Upper lobe of left lung (tissue), 4 donors: ENCODE measurements around the gene ANKS3.

Source experiments
- EP300 ChIP-seq, 4 donors: sonication (generic); formaldehyde crosslinking; IDR thresholded peaks; one replicate each; pipeline ENCODE4 v1.5.1; 2017; ENCODE audit warnings: antibody characterized with exemption in 4 of 4, control low read depth in 2 of 4
- POLR2A ChIP-seq, 4 donors: fragments of 450-650 bp; IDR thresholded peaks; one replicate each; pipeline ENCODE4 v1.5.1; 2016 to 2017; ENCODE audit warnings: antibody characterized with exemption in 4 of 4, mild to moderate bottlenecking in 2 of 4
- TF ChIP-seq, protein P1 (sequence below), 6 experiments: fragments of 450-650 bp in 4 of 6; fragments of 200-600 bp in 2 of 6; sonication (generic) in 2 of 6; IDR thresholded peaks; one replicate each; pipeline ENCODE4 v1.5.1; 2016 to 2019; ENCODE audit warnings: antibody characterized with exemption in 6 of 6

DNA sequence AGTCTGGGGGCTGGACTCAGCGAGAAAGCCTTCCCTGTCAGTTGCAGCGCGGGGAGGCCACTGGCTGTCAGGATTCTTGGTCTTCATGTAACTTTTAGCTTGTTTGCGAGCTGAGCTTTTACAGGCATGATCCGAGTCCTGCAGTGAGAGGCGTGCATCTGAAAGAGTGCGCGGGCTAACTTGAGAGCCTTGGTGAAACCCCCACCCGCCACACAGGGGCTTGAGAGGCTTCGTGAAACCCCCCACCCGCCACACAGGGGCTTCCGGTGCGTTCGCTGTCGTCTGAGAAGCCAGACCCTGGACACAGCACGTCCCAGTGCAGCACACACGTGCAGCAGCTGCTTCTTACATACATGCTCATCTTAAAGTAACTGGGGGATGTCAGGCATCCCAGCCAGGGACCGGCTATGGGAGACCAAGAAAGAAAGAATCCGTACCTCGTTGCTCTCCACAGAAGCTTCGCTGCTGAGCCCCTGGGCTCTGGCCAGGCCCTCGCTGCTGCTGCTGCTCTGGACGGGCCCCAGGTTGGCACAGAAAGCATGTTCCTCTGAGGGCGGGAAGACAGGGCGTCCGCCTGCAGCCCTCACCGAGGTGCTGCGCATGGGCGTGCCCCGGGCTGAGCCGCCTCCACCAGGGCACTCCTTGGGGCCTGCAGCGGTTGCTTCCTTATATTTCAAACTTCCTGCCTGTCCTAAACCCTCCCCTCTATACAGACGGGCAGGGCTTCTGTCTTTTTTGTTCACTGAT lies 32.9 kb downstream of the ANKS3 start:
- TF ChIP-seq EP300 (IDR thresholded peaks at IDR 0.05) (no peak), POLR2A (IDR thresholded peaks at IDR 0.05) (no peak)
- TF ChIP-seq, protein P1, sequence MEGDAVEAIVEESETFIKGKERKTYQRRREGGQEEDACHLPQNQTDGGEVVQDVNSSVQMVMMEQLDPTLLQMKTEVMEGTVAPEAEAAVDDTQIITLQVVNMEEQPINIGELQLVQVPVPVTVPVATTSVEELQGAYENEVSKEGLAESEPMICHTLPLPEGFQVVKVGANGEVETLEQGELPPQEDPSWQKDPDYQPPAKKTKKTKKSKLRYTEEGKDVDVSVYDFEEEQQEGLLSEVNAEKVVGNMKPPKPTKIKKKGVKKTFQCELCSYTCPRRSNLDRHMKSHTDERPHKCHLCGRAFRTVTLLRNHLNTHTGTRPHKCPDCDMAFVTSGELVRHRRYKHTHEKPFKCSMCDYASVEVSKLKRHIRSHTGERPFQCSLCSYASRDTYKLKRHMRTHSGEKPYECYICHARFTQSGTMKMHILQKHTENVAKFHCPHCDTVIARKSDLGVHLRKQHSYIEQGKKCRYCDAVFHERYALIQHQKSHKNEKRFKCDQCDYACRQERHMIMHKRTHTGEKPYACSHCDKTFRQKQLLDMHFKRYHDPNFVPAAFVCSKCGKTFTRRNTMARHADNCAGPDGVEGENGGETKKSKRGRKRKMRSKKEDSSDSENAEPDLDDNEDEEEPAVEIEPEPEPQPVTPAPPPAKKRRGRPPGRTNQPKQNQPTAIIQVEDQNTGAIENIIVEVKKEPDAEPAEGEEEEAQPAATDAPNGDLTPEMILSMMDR (IDR thresholded peaks at IDR 0.05), result no peak
